HCT116 (cell line): ENCODE data around the gene MOV10L1. TPM values are rescaled to one million over a fixed set of nuclear protein-coding genes. Genes with fewer than 3 reads are reported as not detected.

ENCODE experiments used
- ATAC-seq: fragments of 200-7000 bp; cut with Tn5 transposase; 2 replicates; pipeline ENCODE4 v1.9.1; 2020; ENCODE audit warnings: mild to moderate bottlenecking, moderate library complexity
- BruUV-seq: library from RNA; stranded (reverse); fragments of 400-500 nt; replicated peaks from 2 replicates; lab custom pipeline; 2021; lab: Mats Ljungman, UMichigan
- CTCF ChIA-PET: fragments of 300-600 bp; sonication (Branson Sonifier 250); formaldehyde crosslinking; loops from one replicate; lab custom pipeline; 2021; ENCODE audit warnings: antibody characterized with exemption; lab: Charles Lee
- POLR2A ChIA-PET: fragments of 300-600, 350-600 bp; sonication (Branson Sonifier 250); formaldehyde crosslinking; loops from one replicate; lab custom pipeline; 2021; ENCODE audit warnings: antibody characterized with exemption; lab: Charles Lee
- RAD21 ChIA-PET, 2 experiments: fragments of 300-600 bp; sonication (Branson Sonifier 250); formaldehyde crosslinking; loops; one replicate each; lab custom pipeline; 2023; ENCODE audit warnings: low total read pairs in 2 of 2; ENCODE audit not compliant: uncharacterized antibody in 2 of 2, unreplicated experiment in 2 of 2, low non-redundant PET in 1 of 2; lab: Charles Lee
- DNase-seq: peaks from one replicate; pipeline ENCODE4 v3.0.0-alpha.2; 2010; ENCODE audit warnings: low read depth, low spot score
- H2AFZ ChIP-seq: fragments of 200-600 bp; shearing (Covaris generic), sonication (generic); 2 replicates; pipeline ENCODE4 v1.6.1; 2017; ENCODE audit warnings: low read depth, mixed run types, mixed read lengths, antibody characterized with exemption, low read length; ENCODE audit not compliant: poor library complexity, severe bottlenecking
- H3K27ac ChIP-seq: 2 replicates; pipeline ENCODE4 v1.5.1; 2012; ENCODE audit warnings: low read depth, low read length
- H3K27me3 ChIP-seq: fragments of 200-600 bp; sonication (generic); 2 replicates; pipeline ENCODE4 v1.6.1; 2016; ENCODE audit warnings: mixed run types, low read length, mixed read lengths; ENCODE audit not compliant: insufficient read depth
- H3K36me3 ChIP-seq, 2 experiments: fragments of 200-500 bp in 1 of 2; fragments of 200-600 bp in 1 of 2; sonication (Bioruptor generic) in 1 of 2; sonication (generic) in 1 of 2; 2 replicates each; pipeline versions ENCODE4 v1.5.1 to v1.6.1; 2014 to 2016; ENCODE audit warnings: low read length in 2 of 2, inconsistent platforms in 1 of 2, mixed read lengths in 1 of 2, mixed run types in 1 of 2; ENCODE audit not compliant: insufficient read depth in 2 of 2, control insufficient read depth in 1 of 2
- H3K4me1 ChIP-seq, 2 experiments: fragments of 200-600 bp in 1 of 2; sonication (generic) in 1 of 2; 2 replicates each; pipeline versions ENCODE4 v1.5.1 to v1.6.1; 2012 to 2017; ENCODE audit warnings: low read length in 2 of 2, inconsistent platforms in 1 of 2, mild to moderate bottlenecking in 1 of 2, mixed read lengths in 1 of 2, mixed run types in 1 of 2, moderate library complexity in 1 of 2; ENCODE audit not compliant: insufficient read depth in 2 of 2, control insufficient read depth in 1 of 2
- H3K4me2 ChIP-seq: fragments of 200-600 bp; sonication (generic); 2 replicates; pipeline ENCODE4 v1.6.1; 2017; ENCODE audit warnings: mixed run types, low read length, mixed read lengths
- H3K4me3 ChIP-seq, 2 experiments: fragments of 200-600 bp in 1 of 2; sonication (generic) in 1 of 2; replicated peaks in 1 of 2; 2 replicates each; pipeline ENCODE4 v1.5.1; 2011 to 2016; ENCODE audit warnings: low read length in 2 of 2, control low read depth in 1 of 2, low read depth in 1 of 2, mild to moderate bottlenecking in 1 of 2, mixed read lengths in 1 of 2, mixed run types in 1 of 2
- H3K79me2 ChIP-seq: fragments of 200-600 bp; sonication (generic); 2 replicates; pipeline ENCODE4 v1.6.1; 2017; ENCODE audit warnings: mild to moderate bottlenecking, mixed run types, low read length, moderate library complexity, mixed read lengths; ENCODE audit not compliant: insufficient read depth
- H3K9ac ChIP-seq: fragments of 200-600 bp; sonication (generic); 2 replicates; pipeline ENCODE4 v1.6.1; 2016; ENCODE audit warnings: low read length, mixed read lengths
- H3K9me2 ChIP-seq: fragments of 200-600 bp; sonication (generic), shearing (Covaris generic); 2 replicates; pipeline ENCODE4 v1.6.1; 2017; ENCODE audit warnings: mixed run types, mild to moderate bottlenecking, moderate library complexity; ENCODE audit not compliant: insufficient read depth
- H3K9me3 ChIP-seq, 2 experiments: fragments of 200-500 bp in 1 of 2; fragments of 200-600 bp in 1 of 2; sonication (Bioruptor generic) in 1 of 2; sonication (generic) in 1 of 2; 2 replicates each; pipeline ENCODE4 v1.6.1; 2014 to 2017; ENCODE audit warnings: low read length in 2 of 2, mixed read lengths in 2 of 2, inconsistent platforms in 1 of 2, low read depth in 1 of 2, mild to moderate bottlenecking in 1 of 2, mixed run types in 1 of 2, moderate library complexity in 1 of 2; ENCODE audit not compliant: control insufficient read depth in 1 of 2, insufficient read depth in 1 of 2
- H4K20me1 ChIP-seq: fragments of 200-600 bp; sonication (generic), shearing (Covaris generic); 2 replicates; pipeline ENCODE4 v1.6.1; 2017; ENCODE audit warnings: mixed run types, mild to moderate bottlenecking, moderate library complexity; ENCODE audit not compliant: insufficient read depth
- CBX3 ChIP-seq: IDR thresholded peaks from 2 replicates; pipeline ENCODE4 v1.6.1; 2012; ENCODE audit warnings: low read depth
- EZH2phosphoT487 ChIP-seq: fragments of 200-600 bp; IDR thresholded peaks from 2 replicates; pipeline ENCODE4 v1.6.1; 2018; ENCODE audit warnings: antibody characterized with exemption, borderline replicate concordance
- FOSL1 ChIP-seq: IDR thresholded peaks from 2 replicates; pipeline ENCODE4 v1.6.1; 2012; ENCODE audit warnings: low read depth
- JUND ChIP-seq: IDR thresholded peaks from 2 replicates; pipeline ENCODE4 v1.6.1; 2012
- POLR2AphosphoS5 ChIP-seq: IDR thresholded peaks from 2 replicates; pipeline ENCODE4 v1.6.1; 2011; ENCODE audit warnings: mild to moderate bottlenecking, low read depth, low read length, moderate library complexity
- RAD21 ChIP-seq: IDR thresholded peaks from 2 replicates; pipeline ENCODE4 v1.6.1; 2012; ENCODE audit warnings: low read depth, mild to moderate bottlenecking
- SP1 ChIP-seq: IDR thresholded peaks from 2 replicates; pipeline ENCODE4 v1.6.1; 2012; ENCODE audit warnings: low read depth
- SRF ChIP-seq: IDR thresholded peaks from 2 replicates; pipeline ENCODE4 v1.6.1; 2012; ENCODE audit warnings: low read depth
- TCF7L2 ChIP-seq: IDR thresholded peaks from 2 replicates; pipeline ENCODE4 v1.7.0; 2011; ENCODE audit warnings: borderline replicate concordance, inconsistent platforms; ENCODE audit not compliant: insufficient read depth, insufficient read length; ENCODE audit errors: extremely low read depth
- ZFX ChIP-seq: fragments of 450-650 bp; IDR thresholded peaks from 2 replicates; pipeline ENCODE4 v1.6.1; 2017
- ZNF274 ChIP-seq: fragments of 200-500 bp; sonication (Bioruptor generic); IDR thresholded peaks from 2 replicates; pipeline ENCODE4 v1.6.1; 2014; ENCODE audit warnings: mild to moderate bottlenecking, low read depth, low read length, inconsistent platforms
- intact Hi-C: fragments of 100-400 bp; cut with micrococcal nuclease; formaldehyde crosslinking; loops from 2 replicates; pipeline ENCODE4 v1.10.0; 2022
- total RNA-seq: library from RNA; stranded (reverse); gene quantifications from one replicate; pipeline ENCODE4 v1.2.1, GENCODE V29; 2021; ENCODE audit not compliant: unreplicated experiment
- TF ChIP-seq, protein P1 (sequence below): IDR thresholded peaks from 2 replicates; pipeline ENCODE4 v1.6.1; 2011; ENCODE audit warnings: mild to moderate bottlenecking, low read length, moderate library complexity; ENCODE audit not compliant: insufficient replicate concordance; ENCODE audit errors: extremely low read depth
- TF ChIP-seq, protein P2 (sequence below): IDR thresholded peaks from 2 replicates; pipeline ENCODE4 v1.6.1; 2012
- TF ChIP-seq, protein P3 (sequence below): IDR thresholded peaks from 2 replicates; pipeline ENCODE4 v1.6.1; 2012

The MOV10L1 gene
- total RNA-seq, 1 experiment from 2014 or later = not detected

DNA sequence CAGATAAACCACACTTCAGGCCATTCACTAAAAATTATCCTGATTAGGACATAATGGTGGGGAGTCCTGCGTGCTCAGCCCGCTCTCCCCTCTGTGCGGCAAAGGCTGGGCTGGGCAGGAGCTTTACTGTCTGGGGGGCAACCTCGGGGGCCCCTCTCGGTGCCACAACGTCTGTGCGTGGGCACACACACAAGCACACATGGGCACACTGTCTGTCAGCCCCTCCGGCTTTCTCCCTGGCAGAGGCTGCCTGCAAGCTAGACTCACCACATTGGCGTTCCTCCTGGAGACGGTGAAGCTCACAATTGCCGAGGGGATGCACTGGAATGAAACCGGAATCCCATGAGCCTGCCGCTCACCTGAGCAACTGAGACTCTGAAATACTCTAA, 9.7 kb upstream of the MOV10L1 start:
- Histone ChIP-seq H3K4me1 (peaks cover 0 to 10% of the 10 kb centered on the region in 2 experiments; a peak in 3 of 4 replicates), H3K4me3 (no peak overlapping the region), H3K36me3 (no peaks in the 10 kb centered on the region), H3K4me2 (no peak overlapping the region), H3K27ac (no peak overlapping the region), H3K9me2 (no peaks in the 10 kb centered on the region), H4K20me1 (no peaks in the 10 kb centered on the region), H2AFZ (no peak overlapping the region), H3K9me3 (no peaks in the 10 kb centered on the region), H3K27me3 (no peaks in the 10 kb centered on the region), H3K79me2 (no peaks in the 10 kb centered on the region), H3K9ac (no peak overlapping the region)
- POLR2A ChIA-PET = no interaction called here
- TF ChIP-seq, protein P1, sequence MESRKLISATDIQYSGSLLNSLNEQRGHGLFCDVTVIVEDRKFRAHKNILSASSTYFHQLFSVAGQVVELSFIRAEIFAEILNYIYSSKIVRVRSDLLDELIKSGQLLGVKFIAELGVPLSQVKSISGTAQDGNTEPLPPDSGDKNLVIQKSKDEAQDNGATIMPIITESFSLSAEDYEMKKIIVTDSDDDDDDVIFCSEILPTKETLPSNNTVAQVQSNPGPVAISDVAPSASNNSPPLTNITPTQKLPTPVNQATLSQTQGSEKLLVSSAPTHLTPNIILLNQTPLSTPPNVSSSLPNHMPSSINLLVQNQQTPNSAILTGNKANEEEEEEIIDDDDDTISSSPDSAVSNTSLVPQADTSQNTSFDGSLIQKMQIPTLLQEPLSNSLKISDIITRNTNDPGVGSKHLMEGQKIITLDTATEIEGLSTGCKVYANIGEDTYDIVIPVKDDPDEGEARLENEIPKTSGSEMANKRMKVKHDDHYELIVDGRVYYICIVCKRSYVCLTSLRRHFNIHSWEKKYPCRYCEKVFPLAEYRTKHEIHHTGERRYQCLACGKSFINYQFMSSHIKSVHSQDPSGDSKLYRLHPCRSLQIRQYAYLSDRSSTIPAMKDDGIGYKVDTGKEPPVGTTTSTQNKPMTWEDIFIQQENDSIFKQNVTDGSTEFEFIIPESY = no peak
- no peak for TF ChIP-seq TCF7L2
- no peak for TF ChIP-seq ZNF274
- TF ChIP-seq, protein P2, sequence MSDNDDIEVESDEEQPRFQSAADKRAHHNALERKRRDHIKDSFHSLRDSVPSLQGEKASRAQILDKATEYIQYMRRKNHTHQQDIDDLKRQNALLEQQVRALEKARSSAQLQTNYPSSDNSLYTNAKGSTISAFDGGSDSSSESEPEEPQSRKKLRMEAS = no peak
- no peak for TF ChIP-seq JUND
- TF ChIP-seq SP1 = no peak
- TF ChIP-seq POLR2AphosphoS5 = no peak
- TF ChIP-seq CBX3 = no peak
- no peak for TF ChIP-seq RAD21
- TF ChIP-seq, protein P3, sequence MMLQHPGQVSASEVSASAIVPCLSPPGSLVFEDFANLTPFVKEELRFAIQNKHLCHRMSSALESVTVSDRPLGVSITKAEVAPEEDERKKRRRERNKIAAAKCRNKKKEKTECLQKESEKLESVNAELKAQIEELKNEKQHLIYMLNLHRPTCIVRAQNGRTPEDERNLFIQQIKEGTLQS = no peak
- TF ChIP-seq EZH2phosphoT487 = no peak
- no peak for TF ChIP-seq FOSL1
- TF ChIP-seq SRF = no peak
- no peak for TF ChIP-seq ZFX
- no peak for DNase-seq
- intact Hi-C loops = no loop called here
- BruUV-seq = no TSS peak
- RAD21 ChIA-PET = no interaction called here
- CTCF ChIA-PET = no interaction called here
- ATAC-seq = no peak
